HepG2 (cell line): ENCODE results near the gene DMPK. TPM values are rescaled to one million over a fixed set of nuclear protein-coding genes. Genes with fewer than 3 reads are reported as not detected.

Experiments used
- ATAC-seq: fragments of 200-7000 bp; cut with Tn5 transposase; 3 replicates; pipeline ENCODE4 v1.9.1; 2020; ENCODE audit warnings: mild to moderate bottlenecking, moderate library complexity
- BruUV-seq: library from RNA; stranded (reverse); fragments of 400-500 nt; replicated peaks from 2 replicates; lab custom pipeline; 2021; lab: Mats Ljungman, UMichigan
- CTCF ChIA-PET: fragments of 300-600 bp; formaldehyde crosslinking; extraction: SDS; loops from one replicate; lab custom pipeline; 2021; ENCODE audit warnings: low total read pairs, inconsistent platforms, low intra/inter-chr PET ratio; lab: Yijun Ruan, JAX
- POLR2A ChIA-PET: fragments of 350-600 bp; sonication (Branson Sonifier 250); formaldehyde crosslinking; loops from one replicate; lab custom pipeline; 2020; ENCODE audit warnings: antibody characterized with exemption, inconsistent platforms; lab: Yijun Ruan, JAX
- DNase-seq: peaks from one replicate; pipeline ENCODE4 v3.0.0-alpha.2; 2015; ENCODE audit warnings: low spot score
- FAIRE-seq: peaks from 3 replicates; lab custom pipeline; 2011; peaks lifted over from hg19 to GRCh38; lab: Jason Lieb, UNC
- H2AFZ ChIP-seq: one replicate; pipeline ENCODE4 v1.6.1; 2011; ENCODE audit warnings: low read length, inconsistent platforms
- H3K27ac ChIP-seq: fragments of 300-600 bp; 3 replicates; pipeline ENCODE4 v1.8.0; 2011; ENCODE audit warnings: mixed run types, mild to moderate bottlenecking, mixed read lengths, low read length, inconsistent platforms; ENCODE audit not compliant: insufficient read depth; ENCODE audit errors: extremely low read length
- H3K27me3 ChIP-seq, 2 experiments: fragments of 200-600 bp in 1 of 2; 2 replicates in 1 of 2; 3 replicates in 1 of 2; pipeline versions ENCODE4 v1.6.0 to v1.8.0; 2011; ENCODE audit warnings: low read length in 2 of 2, mild to moderate bottlenecking in 2 of 2, moderate library complexity in 2 of 2, inconsistent platforms in 1 of 2; ENCODE audit not compliant: insufficient read depth in 2 of 2, control insufficient read depth in 1 of 2
- H3K36me3 ChIP-seq, 2 experiments: fragments of 200-600 bp in 1 of 2; replicated peaks in 1 of 2; 2 replicates in 1 of 2; 3 replicates in 1 of 2; pipeline versions ENCODE4 v1.5.1 to v1.8.0; 2011; ENCODE audit warnings: low read length in 2 of 2, inconsistent platforms in 1 of 2; ENCODE audit not compliant: insufficient read depth in 2 of 2, control insufficient read depth in 1 of 2
- H3K4me1 ChIP-seq: 2 replicates; pipeline ENCODE4 v1.5.1; 2012; ENCODE audit warnings: low read length, inconsistent platforms; ENCODE audit not compliant: insufficient read depth
- H3K4me2 ChIP-seq: 2 replicates; pipeline ENCODE4 v1.6.0; 2011; ENCODE audit warnings: low read depth, low read length, inconsistent platforms
- H3K4me3 ChIP-seq, 3 experiments: fragments of 200-600 bp in 1 of 3; sonication (generic), shearing (Covaris generic) in 1 of 3; replicated peaks in 1 of 3; 2 replicates each; pipeline ENCODE4 v1.5.1; 2011 to 2016; ENCODE audit warnings: low read length in 3 of 3, inconsistent platforms in 2 of 3, low read depth in 2 of 3, mild to moderate bottlenecking in 2 of 3, control low read depth in 1 of 3, mixed read lengths in 1 of 3; ENCODE audit not compliant: insufficient read depth in 1 of 3
- H3K79me2 ChIP-seq: one replicate; pipeline ENCODE4 v1.6.1; 2011; ENCODE audit warnings: low read length, inconsistent platforms; ENCODE audit not compliant: insufficient read depth
- H3K9ac ChIP-seq: 2 replicates; pipeline ENCODE4 v1.6.0; 2011; ENCODE audit warnings: mild to moderate bottlenecking, low read depth, low read length, inconsistent platforms; ENCODE audit not compliant: insufficient read depth
- H3K9me3 ChIP-seq: 2 replicates; pipeline ENCODE4 v1.5.1; 2012; ENCODE audit warnings: mild to moderate bottlenecking, low read length
- H4K20me1 ChIP-seq: 2 replicates; pipeline ENCODE4 v1.6.0; 2011; ENCODE audit warnings: inconsistent platforms, mild to moderate bottlenecking, low read length, moderate library complexity; ENCODE audit not compliant: insufficient read depth
- BHLHE40 ChIP-seq: IDR thresholded peaks from 2 replicates; pipeline ENCODE4 v1.6.1; 2011; ENCODE audit warnings: low read length, improper control_type of control experiment
- KDM6A ChIP-seq: IDR thresholded peaks from 2 replicates; pipeline ENCODE4 v1.6.1; 2016; ENCODE audit warnings: low read depth
- NCOA5 ChIP-seq: sonication (generic); formaldehyde crosslinking; IDR thresholded peaks from 2 replicates; pipeline ENCODE4 v1.4.0; 2020; ENCODE audit warnings: missing genetic modification reagents
- REXO4 ChIP-seq: sonication (generic); formaldehyde crosslinking; IDR thresholded peaks from 2 replicates; pipeline ENCODE4 v1.8.0; 2022; ENCODE audit warnings: missing genetic modification reagents, mild to moderate bottlenecking, borderline replicate concordance
- RFX1 ChIP-seq: fragments of 450-650 bp; IDR thresholded peaks from 2 replicates; pipeline ENCODE4 v1.6.1; 2017
- SRY ChIP-seq: sonication (generic); formaldehyde crosslinking; IDR thresholded peaks from 2 replicates; pipeline ENCODE4 v1.8.0; 2022; ENCODE audit warnings: mild to moderate bottlenecking, missing genetic modification reagents
- ZFAT ChIP-seq: sonication (generic); formaldehyde crosslinking; conservative IDR thresholded peaks from 2 replicates; pipeline ENCODE4 v1.8.1; 2023; ENCODE audit warnings: missing genetic modification reagents, inconsistent platforms
- ZNF274 ChIP-seq: sonication (generic); formaldehyde crosslinking; IDR thresholded peaks from 2 replicates; pipeline ENCODE4 v1.5.1; 2020; ENCODE audit warnings: mild to moderate bottlenecking, missing genetic modification reagents
- ZNF512B ChIP-seq: sonication (generic); formaldehyde crosslinking; IDR thresholded peaks from 2 replicates; pipeline ENCODE4 v1.5.1; 2020; ENCODE audit warnings: missing genetic modification reagents, mild to moderate bottlenecking, borderline replicate concordance
- ZNF615 ChIP-seq: sonication (generic); formaldehyde crosslinking; IDR thresholded peaks from 2 replicates; pipeline ENCODE4 v1.5.0; 2020; ENCODE audit warnings: mild to moderate bottlenecking, missing genetic modification reagents, borderline replicate concordance
- ZNF724P ChIP-seq: sonication (generic); formaldehyde crosslinking; IDR thresholded peaks from 2 replicates; pipeline ENCODE4 v1.8.0; 2022; ENCODE audit warnings: missing genetic modification reagents, borderline replicate concordance
- ZNF773 ChIP-seq: sonication (generic); formaldehyde crosslinking; IDR thresholded peaks from 2 replicates; pipeline ENCODE4 v1.4.0; 2020; ENCODE audit warnings: missing genetic modification reagents, borderline replicate concordance
- ZNF780A ChIP-seq: sonication (generic); formaldehyde crosslinking; IDR thresholded peaks from 2 replicates; pipeline ENCODE4 v1.8.0; 2022; ENCODE audit warnings: mild to moderate bottlenecking, missing genetic modification reagents, moderate library complexity
- ZSCAN31 ChIP-seq: sonication (generic); formaldehyde crosslinking; IDR thresholded peaks from 2 replicates; pipeline ENCODE4 v1.5.0; 2020; ENCODE audit warnings: low read depth, mild to moderate bottlenecking, missing genetic modification reagents
- WGBS: methylation state at CpG from one replicate; pipeline ENCODE4 v1.1.6; 2017; ENCODE audit warnings: low lambda C conversion rate; 5-methylcytosine and 5-hydroxymethylcytosine counted together
- in situ Hi-C: cut with HindIII; loops from 2 replicates; pipeline ENCODE4 v1.10.0; 2017; ENCODE audit warnings: low pct_unique_long_range_greater_than_20kb; ENCODE audit not compliant: extremely low pct_ligation_motif_present
- intact Hi-C: fragments of 100-400 bp; cut with micrococcal nuclease; formaldehyde crosslinking; loops from one replicate; pipeline ENCODE4 v1.10.0; 2022; ENCODE audit not compliant: unreplicated experiment
- polyA plus RNA-seq, 8 experiments: library from polyadenylated mRNA; depleted of rRNA in 3 of 8; stranded (reverse) in 7 of 8; unstranded in 1 of 8; fragments of >200 nt; fragmentation: Illumina TruSeq in 4 of 8; extraction: Trizol in 4 of 8; gene quantifications; 2 replicates each; pipeline versions ENCODE4 v1.2.1 to v1.2.3, GENCODE V29; 2011 to 2016; ENCODE audit warnings: low read depth in 4 of 8, missing spikeins in 1 of 8, mixed read lengths in 1 of 8; ENCODE audit not compliant: insufficient read depth in 1 of 8
- total RNA-seq, 5 experiments: library from RNA; depleted of rRNA; stranded (reverse); fragments of >200 nt; fragmentation: Illumina TruSeq; extraction: Trizol; gene quantifications; 2 replicates each; pipeline ENCODE4 v1.2.3, GENCODE V29; 2016; ENCODE audit warnings: low read depth in 1 of 5
- TF ChIP-seq, protein P1 (sequence below), 2 experiments: fragments of 450-650 bp in 1 of 2; sonication (generic) in 1 of 2; formaldehyde crosslinking in 1 of 2; IDR thresholded peaks; 2 replicates each; pipeline versions ENCODE4 v1.6.1 to v1.8.0; 2016 to 2022; ENCODE audit warnings: antibody characterized with exemption in 1 of 2, mild to moderate bottlenecking in 1 of 2, missing genetic modification reagents in 1 of 2

The DMPK gene
- total and polyA plus RNA-seq, 2 of the 13 experiments (the other 11 are each of a cell fraction or from before 2014, with no cell fraction given), result 5.3 to 8.8 TPM

DNA sequence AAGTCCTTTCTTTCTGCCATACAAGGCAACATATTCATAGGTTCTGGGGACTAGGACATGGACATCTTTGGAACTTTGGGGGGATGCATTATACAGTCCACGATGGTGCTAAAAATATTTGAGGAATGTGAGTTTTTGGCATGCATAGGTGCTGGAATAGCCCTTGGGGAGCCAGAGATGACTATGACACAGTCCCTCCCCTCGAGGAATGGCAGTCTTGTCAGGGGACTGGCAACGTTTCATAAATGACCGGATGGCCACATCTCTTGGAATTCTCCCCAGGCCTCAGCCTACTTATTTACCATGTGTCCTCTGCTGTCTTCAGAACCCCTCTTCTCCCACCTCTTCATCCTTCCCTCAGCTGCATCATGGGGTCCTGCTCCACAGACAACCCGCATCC is 35.4 kb downstream of the DMPK start:
- Histone ChIP-seq H2AFZ (no peak overlapping the region), H3K79me2 (no peaks in the 10 kb centered on the region), H3K9ac (no peak overlapping the region), H3K27ac (no peak overlapping the region), H3K4me2 (no peak overlapping the region), H4K20me1 (no peaks in the 10 kb centered on the region), H3K4me1 (peaks cover 30% of the 10 kb centered on the region), H3K4me3 (no peak overlapping the region), H3K27me3 (peaks cover 0 to 32% of the 10 kb centered on the region in 2 experiments; a peak in 2 of 5 replicates), H3K36me3 (no peaks in the 10 kb centered on the region), H3K9me3 (no peaks in the 10 kb centered on the region)
- intact Hi-C loops, result no loop called here
- CTCF ChIA-PET, result no interaction called here
- 48% methylated on average over 5 of the region's 5 CpGs for WGBS
- POLR2A ChIA-PET, result no interaction called here
- ATAC-seq (no peak), DNase-seq (no peak), FAIRE-seq (no peak)
- no TSS peak for BruUV-seq
- in situ Hi-C loops, result no loop called here
- TF ChIP-seq BHLHE40 (no peak), ZNF724P (CRISPR knock-in tag) (no peak), NCOA5 (CRISPR knock-in tag) (no peak), ZSCAN31 (CRISPR knock-in tag) (no peak), ZNF615 (CRISPR knock-in tag) (no peak), ZNF780A (CRISPR knock-in tag) (no peak), RFX1 (no peak), ZNF274 (CRISPR knock-in tag) (no peak), ZNF512B (CRISPR knock-in tag) (no peak), KDM6A (CRISPR knock-in tag) (no peak), ZFAT (CRISPR knock-in tag) (no peak), REXO4 (CRISPR knock-in tag) (no peak), ZNF773 (CRISPR knock-in tag) (no peak), SRY (CRISPR knock-in tag) (no peak)
- TF ChIP-seq, protein P1, sequence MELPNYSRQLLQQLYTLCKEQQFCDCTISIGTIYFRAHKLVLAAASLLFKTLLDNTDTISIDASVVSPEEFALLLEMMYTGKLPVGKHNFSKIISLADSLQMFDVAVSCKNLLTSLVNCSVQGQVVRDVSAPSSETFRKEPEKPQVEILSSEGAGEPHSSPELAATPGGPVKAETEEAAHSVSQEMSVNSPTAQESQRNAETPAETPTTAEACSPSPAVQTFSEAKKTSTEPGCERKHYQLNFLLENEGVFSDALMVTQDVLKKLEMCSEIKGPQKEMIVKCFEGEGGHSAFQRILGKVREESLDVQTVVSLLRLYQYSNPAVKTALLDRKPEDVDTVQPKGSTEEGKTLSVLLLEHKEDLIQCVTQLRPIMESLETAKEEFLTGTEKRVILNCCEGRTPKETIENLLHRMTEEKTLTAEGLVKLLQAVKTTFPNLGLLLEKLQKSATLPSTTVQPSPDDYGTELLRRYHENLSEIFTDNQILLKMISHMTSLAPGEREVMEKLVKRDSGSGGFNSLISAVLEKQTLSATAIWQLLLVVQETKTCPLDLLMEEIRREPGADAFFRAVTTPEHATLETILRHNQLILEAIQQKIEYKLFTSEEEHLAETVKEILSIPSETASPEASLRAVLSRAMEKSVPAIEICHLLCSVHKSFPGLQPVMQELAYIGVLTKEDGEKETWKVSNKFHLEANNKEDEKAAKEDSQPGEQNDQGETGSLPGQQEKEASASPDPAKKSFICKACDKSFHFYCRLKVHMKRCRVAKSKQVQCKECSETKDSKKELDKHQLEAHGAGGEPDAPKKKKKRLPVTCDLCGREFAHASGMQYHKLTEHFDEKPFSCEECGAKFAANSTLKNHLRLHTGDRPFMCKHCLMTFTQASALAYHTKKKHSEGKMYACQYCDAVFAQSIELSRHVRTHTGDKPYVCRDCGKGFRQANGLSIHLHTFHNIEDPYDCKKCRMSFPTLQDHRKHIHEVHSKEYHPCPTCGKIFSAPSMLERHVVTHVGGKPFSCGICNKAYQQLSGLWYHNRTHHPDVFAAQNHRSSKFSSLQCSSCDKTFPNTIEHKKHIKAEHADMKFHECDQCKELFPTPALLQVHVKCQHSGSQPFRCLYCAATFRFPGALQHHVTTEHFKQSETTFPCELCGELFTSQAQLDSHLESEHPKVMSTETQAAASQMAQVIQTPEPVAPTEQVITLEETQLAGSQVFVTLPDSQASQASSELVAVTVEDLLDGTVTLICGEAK (IDR thresholded peaks at IDR 0.05), result no peak
- TF ChIP-seq, protein P1 (CRISPR knock-in tag; IDR thresholded peaks at IDR 0.05), result no peak
